ENCODE measurements around the gene KIF3B. TPM values are rescaled to one million over a fixed set of nuclear protein-coding genes. Genes with fewer than 3 reads are reported as not detected.

KIF3B gene
- polyA plus RNA-seq, 1 donor (not counting 4 experiments of a cell fraction or from before 2014, with no cell fraction given): 20.3 TPM

- peak overlapping the region; percentile 89 for H3K4me2 ChIP-seq (ENCODE audit: control insufficient read depth, extremely low read depth, insufficient read depth, low read depth, low read length)
- H3K27ac ChIP-seq (ENCODE audit: control insufficient read depth, insufficient read depth, low read length): peak overlapping the region; percentile 77
- H3K4me3 ChIP-seq (ENCODE audit: control insufficient read depth in 2 of 3, extremely low read depth in 1 of 3, insufficient read depth in 2 of 3, low read depth in 1 of 3, low read length in 3 of 3): peak overlapping the region; percentile 93 to 95 (median 94)
- H3K27me3 ChIP-seq (ENCODE audit: control insufficient read depth, extremely low read depth, insufficient read depth, low read length): no peaks in the 10 kb centered on the region
- dilution Hi-C loops (cut with MboI; ENCODE audit: extremely low pct_ligation_motif_present, low sequenced_read_pairs): no loop called here
- H3K4me1 ChIP-seq (ENCODE audit: control insufficient read depth, extremely low read depth, insufficient read depth, low read length): peaks cover 34% of the 10 kb centered on the region
- H3K9ac ChIP-seq (ENCODE audit: control insufficient read depth, extremely low read depth, insufficient read depth, low read length): peak overlapping the region; percentile 95
- H3K36me3 ChIP-seq (ENCODE audit: control insufficient read depth in 2 of 2, extremely low read depth in 1 of 2, insufficient read depth in 2 of 2, low read length in 2 of 2): peaks cover 0 to 3% of the 10 kb centered on the region in 2 experiments
- TF ChIP-seq CTCF (optimal IDR thresholded peaks at IDR 0.05 in 1 of 3, IDR thresholded peaks at IDR 0.05 in 1 of 3, conservative IDR thresholded peaks at IDR 0.05 in 1 of 3; ENCODE audit: extremely low read depth in 1 of 3, insufficient read depth in 2 of 3, low read length in 3 of 3): no peak
- no peak for TF ChIP-seq EZH2 (IDR thresholded peaks at IDR 0.05; ENCODE audit: low read length)
- H3K9me3 ChIP-seq (ENCODE audit: control insufficient read depth, low read depth, low read length): no peaks in the 10 kb centered on the region
- no peak for FAIRE-seq
- peak overlapping the region; percentile 32 for H2AFZ ChIP-seq (ENCODE audit: control insufficient read depth, low read length)
- DNase-seq (ENCODE audit: low read depth, low spot score): no peak
- H3K9me1 ChIP-seq (ENCODE audit: control insufficient read depth, extremely low read depth, insufficient read depth, low read length): no peaks in the 10 kb centered on the region
- H4K20me1 ChIP-seq (ENCODE audit: control insufficient read depth, extremely low read depth, insufficient read depth, low read length): peaks cover 12% of the 10 kb centered on the region
- H3K79me2 ChIP-seq (ENCODE audit: control insufficient read depth, insufficient read depth, low read length): peaks cover 51% of the 10 kb centered on the region
Observed at GRCh38 chr20:32358883-32359632, 81.6 kb downstream of the KIF3B start.

GRCh38 chr20:32359633-32360332 is 82.3 kb downstream of the KIF3B start:
- peak overlapping the region; percentile 77 for H3K27ac ChIP-seq (ENCODE audit: control insufficient read depth, insufficient read depth, low read length)
- no peaks in the 10 kb centered on the region for H3K9me3 ChIP-seq (ENCODE audit: control insufficient read depth, low read depth, low read length)
- FAIRE-seq: no peak

More at GRCh38 chr20:32359633-32360332, 82.3 kb downstream of the KIF3B start:
- TF ChIP-seq CTCF (optimal IDR thresholded peaks at IDR 0.05 in 1 of 3, IDR thresholded peaks at IDR 0.05 in 1 of 3, conservative IDR thresholded peaks at IDR 0.05 in 1 of 3; ENCODE audit: extremely low read depth in 1 of 3, insufficient read depth in 2 of 3, low read length in 3 of 3) (no peak), EZH2 (IDR thresholded peaks at IDR 0.05; ENCODE audit: low read length) (no peak)
- Histone ChIP-seq H3K9ac (ENCODE audit: control insufficient read depth, extremely low read depth, insufficient read depth, low read length) (peak overlapping the region; percentile 95), H3K27me3 (ENCODE audit: control insufficient read depth, extremely low read depth, insufficient read depth, low read length) (no peaks in the 10 kb centered on the region), H3K9me1 (ENCODE audit: control insufficient read depth, extremely low read depth, insufficient read depth, low read length) (no peaks in the 10 kb centered on the region), H3K4me2 (ENCODE audit: control insufficient read depth, extremely low read depth, insufficient read depth, low read depth, low read length) (peak overlapping the region; percentile 89), H2AFZ (ENCODE audit: control insufficient read depth, low read length) (peak overlapping the region; percentile 32), H3K4me3 (ENCODE audit: control insufficient read depth in 2 of 3, extremely low read depth in 1 of 3, insufficient read depth in 2 of 3, low read depth in 1 of 3, low read length in 3 of 3) (peak overlapping the region; percentile 93 to 95 (median 94)), H3K36me3 (ENCODE audit: control insufficient read depth in 2 of 2, extremely low read depth in 1 of 2, insufficient read depth in 2 of 2, low read length in 2 of 2) (peaks cover 0 to 3% of the 10 kb centered on the region in 2 experiments), H4K20me1 (ENCODE audit: control insufficient read depth, extremely low read depth, insufficient read depth, low read length) (peaks cover 16% of the 10 kb centered on the region), H3K4me1 (ENCODE audit: control insufficient read depth, extremely low read depth, insufficient read depth, low read length) (peaks cover 28% of the 10 kb centered on the region), H3K79me2 (ENCODE audit: control insufficient read depth, insufficient read depth, low read length) (peaks cover 59% of the 10 kb centered on the region)
- dilution Hi-C loops (cut with MboI; ENCODE audit: extremely low pct_ligation_motif_present, low sequenced_read_pairs): no loop called here
- no peak for DNase-seq (ENCODE audit: low read depth, low spot score)

Data from keratinocyte (primary cell).